ENCODE measurements around the gene TBC1D20.

- TF ChIP-seq CTCF (IDR thresholded peaks at IDR 0.05; ENCODE audit: low read depth, low read length): no peak
- no peak for TF ChIP-seq POLR2A (IDR thresholded peaks at IDR 0.05; ENCODE audit: extremely low read depth, insufficient read length)
- TF ChIP-seq MYC (IDR thresholded peaks at IDR 0.05; ENCODE audit: low read depth, low read length): no peak
Measured at GRCh38 chr20:507006-507758, 44.8 kb upstream of the TBC1D20 start.
